Activated T-helper 9 cell treated with anti-CD3 and anti-CD28 coated beads, Interleukin-2, amount 50 U/mL, for 16 hours (primary cell): ENCODE results near the gene MDM2.
"Not testable (repeated sequence)": the region's sequence is repeated elsewhere in the genome, so short reads cannot be mapped to it uniquely, and the experiment has no call there.

Source experiments
- DNase-seq: peaks from one replicate; pipeline ENCODE4 v3.0.0-alpha.2; 2020; ENCODE audit warnings: low read depth

The MDM2 gene

DNA sequence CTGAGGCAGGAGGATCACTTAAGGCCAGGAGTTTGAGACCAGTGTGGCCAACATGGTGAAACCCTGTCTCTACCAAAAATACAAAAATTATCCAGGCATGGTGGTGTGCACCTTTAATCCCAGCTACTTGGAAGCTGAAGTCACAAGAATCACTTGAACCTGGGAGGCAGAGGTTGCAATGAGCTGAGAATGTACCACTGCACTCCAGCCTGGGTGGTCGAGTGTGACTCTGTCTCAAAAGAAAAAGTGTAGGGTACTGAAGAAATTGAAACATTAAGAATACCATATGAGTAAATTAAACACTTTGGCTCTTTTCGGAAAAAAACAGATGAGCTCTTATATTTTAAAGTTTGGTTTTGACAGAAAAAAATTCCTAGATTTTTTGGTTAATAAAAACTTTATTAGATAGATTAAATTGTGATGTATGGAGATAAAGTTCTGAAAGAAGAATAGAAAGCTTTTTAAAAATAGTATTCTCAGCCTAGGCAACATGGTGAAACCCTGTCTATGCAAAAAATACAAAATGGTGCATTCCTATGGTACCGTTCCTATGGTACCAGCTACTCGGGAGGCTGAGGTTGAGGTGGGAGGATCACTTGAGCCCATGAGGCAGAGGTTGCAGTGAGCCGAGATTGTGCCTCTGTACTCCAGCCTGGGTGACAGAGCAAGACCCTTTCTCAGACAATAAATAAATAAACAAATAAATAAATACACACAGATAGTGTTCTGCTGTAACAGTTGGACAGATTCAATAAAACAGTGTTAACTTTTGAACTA lies 20.1 kb downstream of the MDM2 start:
- DNase-seq, result no peak

DNA sequence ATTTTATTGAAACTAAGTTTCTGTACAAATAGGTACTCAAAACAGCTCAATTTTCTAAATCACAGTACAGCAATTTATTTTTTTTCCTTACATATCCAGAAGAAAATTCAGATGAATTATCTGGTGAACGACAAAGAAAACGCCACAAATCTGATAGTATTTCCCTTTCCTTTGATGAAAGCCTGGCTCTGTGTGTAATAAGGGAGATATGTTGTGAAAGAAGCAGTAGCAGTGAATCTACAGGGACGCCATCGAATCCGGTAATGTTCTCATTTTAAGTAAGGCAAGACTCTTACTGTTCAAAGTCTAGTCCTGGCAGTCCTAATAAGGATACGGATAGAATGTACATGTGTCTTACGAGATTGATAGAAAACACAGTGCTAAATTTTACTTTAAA lies 20.7 kb downstream of the MDM2 start:
- DNase-seq, result no peak

DNA sequence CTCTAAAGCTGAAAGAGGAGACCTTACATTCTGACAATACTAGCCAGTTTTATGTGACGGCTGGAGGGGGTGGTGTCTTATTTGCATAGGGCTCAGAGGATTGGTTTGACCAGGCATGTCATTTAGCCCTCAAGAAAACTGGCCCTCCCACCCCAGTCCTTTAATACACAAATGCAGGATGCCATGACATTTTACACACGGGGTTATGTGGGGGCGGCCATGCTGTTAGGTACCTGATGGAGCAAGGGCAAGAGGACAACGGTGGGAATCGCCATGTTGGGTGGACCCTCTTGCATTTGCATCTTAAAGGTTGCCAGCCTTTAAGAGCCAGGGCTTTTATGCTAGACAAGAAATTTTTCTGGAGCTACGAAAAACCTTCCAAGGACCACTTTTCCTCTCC lies 23.3 kb downstream of the MDM2 start:
- DNase-seq, result no peak

DNA sequence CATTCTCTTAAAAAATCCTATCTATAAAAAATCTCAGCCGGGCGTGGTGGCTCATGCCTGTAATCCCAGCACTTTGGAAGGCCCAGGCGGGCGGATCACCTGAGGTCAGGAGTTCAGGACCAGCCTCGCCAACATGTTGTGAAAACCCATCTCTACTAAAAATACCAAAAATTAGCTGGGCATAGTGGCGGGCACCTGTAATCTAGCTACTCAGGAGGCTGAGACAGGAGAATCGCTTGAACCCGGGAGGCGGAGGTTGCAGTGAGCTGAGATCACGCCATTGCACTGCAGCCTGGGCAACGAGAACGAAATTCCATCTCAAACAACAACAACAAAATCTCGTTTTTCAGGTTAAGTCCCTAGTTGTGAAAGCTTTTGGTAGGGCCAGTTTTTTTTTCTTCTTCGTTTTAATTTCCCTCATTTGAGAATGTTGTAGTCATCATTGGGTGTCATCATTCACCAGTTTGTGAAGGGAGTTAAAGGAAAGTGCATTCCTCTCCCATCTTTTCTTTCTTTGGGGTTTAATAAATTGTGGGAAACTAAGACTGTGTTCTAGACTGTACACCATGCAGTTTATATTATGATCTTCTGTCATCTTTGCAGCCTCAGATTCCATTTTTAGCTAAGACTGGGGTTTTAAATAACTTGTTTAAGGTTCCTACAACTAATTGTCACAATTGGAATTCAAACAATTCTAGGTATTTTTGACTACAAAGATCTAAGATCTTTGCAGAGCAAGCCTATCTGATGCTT lies 23.9 kb downstream of the MDM2 start:
- DNase-seq, result no peak

DNA sequence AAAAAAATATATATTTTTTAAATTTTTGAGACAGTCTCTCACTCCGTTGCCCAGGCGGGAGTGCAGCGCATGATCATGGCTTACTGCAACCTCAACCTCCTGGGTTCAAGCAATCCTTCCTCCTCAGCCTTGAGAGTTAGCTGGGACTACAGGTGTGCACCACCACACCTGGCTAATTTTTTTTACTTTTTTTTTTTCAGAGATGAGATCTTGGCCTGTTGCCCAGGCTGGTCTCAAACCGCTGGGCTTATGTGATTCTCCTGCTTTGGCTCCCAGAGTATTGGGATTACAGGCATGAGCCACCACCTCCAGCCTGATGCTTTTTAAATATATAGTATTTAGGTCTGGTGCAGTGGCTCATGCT lies 24.5 kb downstream of the MDM2 start:
- no peak for DNase-seq

DNA sequence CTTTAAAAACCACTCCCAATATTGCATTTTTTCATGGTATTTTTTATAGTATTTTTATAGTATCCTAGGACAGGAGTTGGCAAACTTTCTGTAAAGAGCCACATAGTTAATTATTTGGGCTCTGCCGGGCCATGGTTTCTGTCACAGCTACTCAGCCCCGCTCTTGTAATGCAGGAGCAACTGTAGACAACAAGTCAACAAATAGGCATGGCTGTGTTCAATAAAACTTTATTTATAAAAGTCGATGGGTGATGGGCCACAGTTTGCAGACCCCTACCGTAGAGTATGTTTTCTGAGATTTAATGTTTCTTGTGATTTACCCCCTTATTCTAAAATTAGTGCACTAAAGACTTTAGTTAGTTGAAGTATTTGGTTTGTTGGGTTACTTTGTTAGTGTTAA lies 25.5 kb downstream of the MDM2 start:
- no peak for DNase-seq

DNA sequence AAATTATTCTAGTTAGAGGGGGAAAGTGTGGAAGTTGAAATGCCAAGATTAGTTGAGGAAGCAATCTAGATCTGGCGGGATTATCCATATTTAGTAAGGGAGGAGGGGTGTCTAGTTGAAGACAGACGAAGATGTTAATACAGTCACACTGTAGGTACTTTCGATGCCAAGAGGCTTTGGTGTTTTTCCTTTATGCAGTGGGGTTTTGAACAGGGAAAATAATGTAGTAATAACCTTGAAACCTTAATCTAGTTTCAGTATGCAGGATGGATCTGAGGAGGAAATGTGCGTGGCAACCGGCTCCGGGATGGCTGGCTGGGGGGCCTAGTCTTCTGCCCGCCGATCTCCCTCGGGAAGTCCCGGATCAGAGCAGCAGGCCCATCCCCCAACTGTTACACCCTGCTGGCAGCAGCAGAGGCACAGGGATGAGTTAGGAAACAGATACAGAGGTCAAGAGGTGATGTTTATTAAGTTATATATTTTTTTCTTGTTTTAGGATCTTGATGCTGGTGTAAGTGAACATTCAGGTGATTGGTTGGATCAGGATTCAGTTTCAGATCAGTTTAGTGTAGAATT lies 27.4 kb downstream of the MDM2 start:
- no peak for DNase-seq

DNA sequence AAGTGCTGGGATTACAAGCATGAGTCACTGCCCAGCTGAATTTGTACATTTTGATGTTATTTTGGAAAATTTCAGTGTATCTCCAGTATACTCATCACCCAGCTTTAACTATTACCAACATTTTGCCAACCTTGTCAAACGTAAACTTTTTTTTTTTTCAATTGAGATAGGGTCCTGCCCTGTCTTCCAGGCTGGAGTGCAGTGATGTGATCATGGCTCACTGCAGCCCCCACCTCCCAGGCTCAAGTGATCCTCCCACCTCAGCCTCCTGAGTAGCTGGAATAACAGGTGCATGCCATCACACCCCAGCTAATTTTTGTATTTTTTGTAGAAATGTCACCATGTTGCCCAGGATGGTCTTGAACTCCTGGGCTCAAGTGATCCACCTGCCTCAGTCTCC lies 29.2 kb downstream of the MDM2 start:
- no peak for DNase-seq

DNA sequence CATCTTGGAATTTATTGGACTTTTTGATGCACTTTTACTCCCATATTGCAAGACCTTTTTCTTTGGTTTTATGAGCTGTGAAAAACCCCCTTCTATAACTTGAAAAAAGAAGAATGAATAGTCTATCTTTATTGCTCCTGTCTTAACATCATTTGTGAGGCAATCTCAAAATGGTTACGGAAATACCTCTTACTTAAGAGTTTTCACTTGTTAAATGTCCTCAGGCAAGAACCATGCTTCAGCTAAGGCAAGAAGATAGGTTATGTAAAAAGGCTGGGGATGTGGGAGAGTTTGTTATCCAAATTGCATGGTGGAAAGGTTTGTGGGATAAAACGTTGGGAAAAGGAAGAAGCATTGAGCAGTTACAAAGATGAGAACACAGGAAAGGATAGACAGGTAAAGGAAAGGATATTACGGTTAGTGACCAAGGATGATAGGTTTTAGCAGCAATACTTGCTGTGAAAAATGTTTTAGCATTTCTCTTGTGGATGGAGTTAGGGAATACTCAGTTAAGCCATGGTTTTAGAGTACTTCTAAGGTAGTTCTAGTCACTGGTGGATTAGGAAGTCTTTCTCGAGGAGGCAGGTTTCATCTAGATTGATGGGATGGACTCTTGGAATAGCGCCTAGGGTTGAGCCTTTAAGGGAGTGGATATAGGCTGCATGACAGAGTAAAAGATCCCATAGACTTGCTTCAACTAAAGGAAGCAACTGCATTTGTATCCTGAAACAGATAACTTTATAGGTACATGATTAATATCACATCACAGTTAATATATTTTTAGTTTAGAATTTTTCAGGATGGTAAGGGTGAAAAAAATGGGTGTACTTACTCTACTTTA lies 30.3 kb downstream of the MDM2 start:
- DNase-seq, result no peak

DNA sequence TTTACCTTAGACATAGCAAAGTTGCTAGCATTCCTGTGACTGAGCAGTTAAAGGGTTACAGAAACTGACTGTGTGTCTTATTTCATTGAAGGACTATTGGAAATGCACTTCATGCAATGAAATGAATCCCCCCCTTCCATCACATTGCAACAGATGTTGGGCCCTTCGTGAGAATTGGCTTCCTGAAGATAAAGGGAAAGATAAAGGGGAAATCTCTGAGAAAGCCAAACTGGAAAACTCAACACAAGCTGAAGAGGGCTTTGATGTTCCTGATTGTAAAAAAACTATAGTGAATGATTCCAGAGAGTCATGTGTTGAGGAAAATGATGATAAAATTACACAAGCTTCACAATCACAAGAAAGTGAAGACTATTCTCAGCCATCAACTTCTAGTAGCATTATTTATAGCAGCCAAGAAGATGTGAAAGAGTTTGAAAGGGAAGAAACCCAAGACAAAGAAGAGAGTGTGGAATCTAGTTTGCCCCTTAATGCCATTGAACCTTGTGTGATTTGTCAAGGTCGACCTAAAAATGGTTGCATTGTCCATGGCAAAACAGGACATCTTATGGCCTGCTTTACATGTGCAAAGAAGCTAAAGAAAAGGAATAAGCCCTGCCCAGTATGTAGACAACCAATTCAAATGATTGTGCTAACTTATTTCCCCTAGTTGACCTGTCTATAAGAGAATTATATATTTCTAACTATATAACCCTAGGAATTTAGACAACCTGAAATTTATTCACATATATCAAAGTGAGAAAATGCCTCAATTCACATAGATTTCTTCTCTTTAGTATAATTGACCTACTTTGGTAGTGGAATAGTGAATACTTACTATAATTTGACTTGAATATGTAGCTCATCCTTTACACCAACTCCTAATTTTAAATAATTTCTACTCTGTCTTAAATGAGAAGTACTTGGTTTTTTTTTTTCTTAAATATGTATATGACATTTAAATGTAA lies 31.5 kb downstream of the MDM2 start:
- no peak for DNase-seq

DNA sequence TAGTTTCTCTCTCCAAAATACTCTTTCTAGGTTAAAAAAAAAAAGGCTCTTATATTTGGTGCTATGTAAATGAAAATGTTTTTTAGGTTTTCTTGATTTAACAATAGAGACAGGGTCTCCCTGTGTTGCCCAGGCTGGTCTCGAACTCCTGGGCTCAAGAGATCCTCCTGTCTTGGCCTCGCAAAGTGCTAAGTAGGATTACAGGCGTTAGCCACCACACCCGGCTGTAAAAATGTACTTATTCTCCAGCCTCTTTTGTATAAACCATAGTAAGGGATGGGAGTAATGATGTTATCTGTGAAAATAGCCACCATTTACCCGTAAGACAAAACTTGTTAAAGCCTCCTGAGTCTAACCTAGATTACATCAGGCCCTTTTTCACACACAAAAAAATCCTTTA lies 33.2 kb downstream of the MDM2 start:
- DNase-seq, result not testable (repeated sequence)

DNA sequence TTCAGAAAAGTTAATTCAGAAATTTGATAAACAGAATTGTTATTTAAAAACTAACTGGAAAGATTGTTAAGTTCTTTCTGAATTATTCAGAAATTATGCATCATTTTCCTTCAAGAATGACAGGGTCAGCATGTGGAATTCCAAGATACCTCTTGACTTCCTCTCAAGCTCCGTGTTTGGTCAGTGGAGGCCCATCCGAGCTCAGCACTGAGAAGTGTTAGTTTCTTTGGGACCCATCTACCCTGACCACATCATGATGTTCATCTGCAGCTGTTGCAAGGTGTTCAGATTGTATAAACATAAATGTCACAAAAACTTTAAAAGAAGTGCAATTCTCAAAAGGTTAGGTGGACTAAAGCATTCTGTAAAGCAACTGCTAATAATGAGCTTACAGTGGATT lies 33.7 kb downstream of the MDM2 start:
- DNase-seq, result no peak

DNA sequence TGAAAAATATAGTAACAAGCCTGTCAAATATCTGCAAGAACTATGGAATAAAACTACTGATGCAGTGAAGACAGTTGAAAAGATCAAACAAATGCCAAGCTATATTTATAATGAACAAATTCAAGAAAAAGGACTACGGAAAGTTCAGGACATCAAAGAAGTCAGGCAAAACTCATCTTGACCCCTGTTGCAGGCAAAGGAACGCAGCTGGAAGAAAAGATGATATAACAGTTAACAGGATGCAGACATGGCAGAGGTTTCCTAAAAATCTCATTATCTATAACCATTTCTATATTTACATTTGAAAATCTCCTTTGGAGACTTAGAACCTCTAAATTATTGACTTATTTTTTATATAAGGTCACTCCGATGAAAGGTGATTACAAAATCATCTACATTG lies 34.1 kb downstream of the MDM2 start:
- no peak for DNase-seq

DNA sequence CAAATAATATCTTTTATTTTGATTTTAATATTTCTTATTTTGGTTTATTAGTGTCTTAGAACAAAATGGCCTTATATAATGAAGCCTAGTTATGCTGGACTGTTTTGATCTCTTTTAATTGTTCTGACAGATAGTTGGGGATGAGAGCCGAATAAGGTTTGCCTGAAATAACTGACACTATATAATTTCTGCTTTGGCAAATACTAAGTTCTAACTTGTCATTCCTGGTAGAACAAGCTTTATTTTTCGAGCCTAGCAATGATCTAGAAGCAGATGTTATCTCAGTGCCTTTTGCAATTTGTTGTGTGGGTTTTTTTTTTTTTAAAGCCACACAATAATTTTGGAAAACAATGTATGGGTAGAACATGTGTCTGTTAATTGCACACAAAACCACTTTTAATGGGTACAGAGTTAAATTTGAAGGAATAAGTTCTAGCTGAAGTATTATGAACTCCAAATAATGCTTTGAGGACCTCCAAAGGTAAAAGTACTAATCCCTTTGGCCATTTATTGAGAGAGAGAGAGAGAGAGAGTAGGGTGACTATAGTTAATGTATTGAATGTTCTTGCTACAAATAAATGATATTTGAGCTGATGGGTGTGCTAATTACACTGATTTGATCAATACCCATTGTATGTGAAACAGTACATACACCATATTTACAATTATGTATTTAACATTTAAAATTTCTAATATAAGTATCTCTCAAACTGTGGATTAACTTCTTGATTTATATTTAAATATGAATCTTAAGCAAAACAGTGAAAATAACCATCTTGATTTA lies 35.0 kb downstream of the MDM2 start:
- no peak for DNase-seq

DNA sequence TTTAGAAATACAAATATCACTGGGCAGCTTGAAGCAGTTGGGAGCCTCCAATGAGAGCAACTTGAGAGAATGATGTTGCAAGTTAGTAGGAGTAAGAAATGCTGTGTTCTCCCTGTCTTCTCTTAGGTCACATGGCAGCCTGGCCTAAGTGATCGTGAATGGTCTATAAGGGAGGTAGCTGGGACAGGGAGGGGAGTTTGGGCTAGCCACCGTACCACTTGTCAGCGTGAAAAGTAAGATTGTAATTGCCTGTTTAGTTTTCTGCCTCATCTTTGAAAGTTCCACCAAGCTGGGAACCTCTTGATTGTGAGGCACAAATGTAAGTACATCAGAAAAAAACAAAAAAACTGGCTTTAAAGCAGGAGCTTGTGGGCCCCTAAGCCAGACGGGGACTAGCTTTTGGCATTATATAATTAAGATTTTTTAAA lies 36.4 kb downstream of the MDM2 start:
- DNase-seq, result no peak

DNA sequence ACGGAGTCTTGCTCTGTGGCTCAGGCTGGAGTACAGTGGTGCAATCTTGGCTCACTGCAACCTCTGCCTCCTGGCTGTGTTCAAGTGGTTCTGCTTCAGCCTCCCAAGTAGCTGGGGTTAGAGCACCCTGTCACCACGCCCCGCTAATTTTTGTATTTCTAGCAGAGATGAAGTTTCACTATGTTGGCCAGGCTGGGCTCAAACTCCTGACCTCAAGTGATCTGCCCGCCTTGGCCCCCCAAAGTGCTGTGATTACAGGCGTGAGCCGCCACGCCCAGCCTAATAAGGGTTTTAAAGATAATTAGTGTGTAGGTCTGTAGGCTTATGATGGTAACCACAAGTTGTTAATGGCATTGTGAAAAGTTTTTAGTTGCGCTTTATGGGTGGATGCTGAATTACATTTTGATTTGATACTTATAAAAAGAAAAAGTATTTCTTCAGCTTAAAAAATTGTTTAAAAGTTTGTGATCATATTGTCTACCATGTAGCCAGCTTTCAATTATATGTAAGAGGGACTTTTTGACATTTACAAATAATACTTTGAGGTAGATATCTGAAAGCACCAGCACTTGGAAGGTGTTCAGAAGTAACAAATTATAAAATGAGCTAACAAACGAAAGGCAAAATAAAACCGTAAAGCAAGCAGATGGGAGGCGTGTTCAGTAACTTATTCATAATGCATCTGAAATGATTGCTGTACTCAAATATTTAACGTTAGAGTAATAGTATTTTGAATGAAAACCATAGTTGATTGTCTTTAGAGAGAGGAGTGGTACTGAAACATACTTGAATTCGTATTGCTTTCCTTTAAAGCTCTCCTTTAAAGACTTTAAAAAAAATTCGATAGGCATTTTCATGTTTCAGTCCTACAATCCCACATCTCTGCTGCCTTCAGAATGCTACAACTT lies 37.1 kb downstream of the MDM2 start:
- no peak for DNase-seq

DNA sequence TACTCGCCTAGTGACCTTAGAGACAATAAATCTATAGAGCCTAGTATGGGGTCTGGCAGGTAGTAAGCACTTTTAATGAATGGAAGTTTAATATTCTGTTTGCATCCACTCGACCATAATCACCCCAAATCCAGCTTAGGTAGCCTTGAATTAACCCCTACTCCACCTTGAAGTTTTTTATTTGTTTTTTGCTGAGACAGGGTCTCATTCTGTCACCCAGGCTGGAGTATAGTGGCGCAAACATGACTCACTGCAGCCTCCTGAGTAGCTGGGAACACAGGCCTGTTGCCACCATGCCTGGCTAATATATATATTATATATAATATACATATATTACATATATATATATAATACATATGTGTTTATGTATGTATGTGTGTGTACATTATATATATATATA lies 38.8 kb downstream of the MDM2 start:
- DNase-seq, result no peak

DNA sequence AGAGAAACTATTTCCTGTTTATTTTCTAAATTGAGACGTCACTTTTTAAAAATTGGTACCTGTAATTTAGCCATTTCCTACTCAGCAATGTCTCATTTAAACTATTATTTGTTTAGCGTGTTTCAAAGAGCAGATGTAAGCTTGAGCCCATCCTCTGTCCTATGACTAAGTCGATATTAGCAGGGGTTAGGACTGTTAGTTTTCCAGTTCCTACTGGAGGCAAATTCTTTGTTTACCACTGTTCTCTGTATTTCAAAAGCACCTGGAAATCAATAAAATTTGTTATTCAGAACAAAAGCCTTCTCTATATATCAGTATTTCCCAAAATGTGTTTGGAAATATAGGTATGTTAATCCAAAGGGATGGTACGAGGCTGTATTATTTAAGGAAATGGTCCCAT lies 42.4 kb downstream of the MDM2 start:
- DNase-seq, result no peak

DNA sequence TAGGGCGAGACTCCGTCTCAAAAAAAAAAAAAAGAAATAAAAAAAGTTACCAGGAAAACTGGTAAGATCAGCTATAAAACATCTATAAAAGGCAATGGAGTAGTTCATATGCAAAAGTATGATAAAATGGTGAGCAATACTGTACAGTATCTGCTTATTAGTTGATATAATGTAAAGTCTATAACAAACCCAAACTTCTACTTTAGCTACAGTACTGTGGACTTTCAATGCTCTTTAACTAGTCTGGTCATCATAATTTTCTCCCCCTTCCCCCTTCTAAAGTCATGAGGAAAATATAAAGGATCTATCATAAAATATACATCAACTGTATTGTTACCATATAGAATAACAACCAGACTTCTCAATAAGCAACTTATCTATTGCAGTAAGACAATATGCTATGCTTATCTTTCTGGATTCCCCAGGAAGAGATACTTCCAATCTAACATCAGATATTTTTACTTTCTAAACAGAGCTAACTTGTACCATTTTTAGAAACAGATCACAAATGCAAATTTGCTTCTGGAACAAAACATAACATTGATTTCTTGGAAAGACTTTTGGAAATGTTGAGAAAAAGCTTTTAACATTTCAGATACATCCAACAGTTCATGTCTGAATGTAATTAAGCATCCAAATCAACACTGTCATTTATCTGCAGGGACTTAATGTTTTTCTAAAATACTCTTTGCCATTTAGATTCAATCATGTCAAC lies 43.8 kb downstream of the MDM2 start:
- DNase-seq, result no peak
